Lower leg skin (tissue), 3 donors: ENCODE data around the gene ASXL1.

ENCODE experiments used
- CTCF ChIP-seq, 3 donors: fragments of 450-650 bp; IDR thresholded peaks; one replicate each; pipeline ENCODE4 v1.5.1; 2016; ENCODE audit warnings: antibody characterized with exemption in 3 of 3, mild to moderate bottlenecking in 3 of 3, moderate library complexity in 2 of 3
- POLR2A ChIP-seq, 2 donors: fragments of 450-650 bp; IDR thresholded peaks; one replicate each; pipeline ENCODE4 v1.6.1; 2016 to 2017; ENCODE audit warnings: antibody characterized with exemption in 2 of 2, mild to moderate bottlenecking in 1 of 2, moderate library complexity in 1 of 2

- TF ChIP-seq CTCF (IDR thresholded peaks at IDR 0.05): no peak
- TF ChIP-seq POLR2A (IDR thresholded peaks at IDR 0.05): no peak
Measured at GRCh38 chr20:32463642-32464400, 105.7 kb downstream of the ASXL1 start.
